Measurements from ENCODE around the gene ARHGDIA.

The ARHGDIA gene

DNA sequence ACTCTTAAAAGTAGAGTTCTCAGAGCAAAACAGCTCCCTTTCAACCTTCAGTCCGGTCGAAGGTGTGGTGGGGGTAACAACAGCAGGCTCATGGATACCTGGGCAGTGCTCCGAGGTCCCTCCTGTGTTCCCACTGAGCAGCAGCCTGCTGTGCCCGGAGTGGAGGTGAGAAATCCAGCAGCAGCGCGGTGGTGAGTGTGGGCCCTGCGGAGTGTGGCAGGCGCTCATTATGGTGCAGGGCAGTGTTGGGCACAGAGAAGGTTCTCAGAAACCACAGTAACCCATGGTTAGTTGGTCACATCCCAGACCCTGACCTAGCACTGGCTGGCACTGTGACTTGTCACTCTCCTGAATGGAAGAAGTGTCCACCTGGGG, 5.8 kb downstream of the ARHGDIA start:
- no peak for DNase-seq (ENCODE audit: low read depth in 2 of 2)

DNA sequence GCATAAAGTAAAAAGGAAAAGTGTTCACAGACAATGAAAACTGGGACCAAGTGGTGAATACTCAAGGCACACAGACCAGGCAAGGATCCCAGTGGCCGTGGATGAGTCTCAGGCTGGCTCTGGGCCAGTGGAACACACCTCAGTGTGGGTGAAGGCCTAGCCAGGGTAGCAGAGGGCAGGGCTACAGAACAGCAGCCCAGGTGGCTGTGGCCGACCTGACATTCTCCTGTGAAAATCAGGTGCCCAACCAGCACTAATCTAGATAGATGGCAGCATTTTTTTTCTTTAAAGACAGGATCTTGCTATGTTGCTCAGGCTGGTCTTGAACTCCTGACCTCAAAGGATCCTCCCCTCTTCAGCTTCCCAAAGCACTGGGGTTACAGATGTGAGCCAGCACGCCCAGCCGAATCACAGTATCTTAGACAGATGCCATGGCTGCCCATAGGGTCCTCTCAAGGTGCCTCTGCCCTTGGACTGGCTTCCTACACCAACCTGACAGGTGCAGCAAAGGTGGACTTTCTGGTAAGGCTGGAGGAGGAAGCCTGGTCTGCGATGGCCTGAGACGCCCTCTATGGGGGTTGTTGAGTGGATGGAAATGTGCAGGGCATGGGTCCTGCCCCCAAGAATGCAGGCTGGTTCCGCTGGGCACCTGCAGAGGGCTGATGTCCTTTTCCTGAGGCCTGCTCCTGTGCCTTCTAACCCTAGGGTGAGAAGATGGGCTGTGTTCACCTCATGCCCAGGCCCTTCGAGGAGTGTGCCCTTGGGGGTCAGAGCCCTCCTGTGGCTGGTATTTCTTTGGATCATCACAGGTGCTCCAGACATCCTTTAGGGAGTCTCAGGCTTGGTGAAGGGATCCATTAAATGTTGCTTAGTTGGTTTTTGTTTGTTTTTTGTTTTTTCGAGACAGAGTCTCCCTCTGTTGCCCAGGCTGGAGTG, 7.0 kb downstream of the ARHGDIA start:
- no peak for DNase-seq (ENCODE audit: low read depth in 2 of 2)

DNA sequence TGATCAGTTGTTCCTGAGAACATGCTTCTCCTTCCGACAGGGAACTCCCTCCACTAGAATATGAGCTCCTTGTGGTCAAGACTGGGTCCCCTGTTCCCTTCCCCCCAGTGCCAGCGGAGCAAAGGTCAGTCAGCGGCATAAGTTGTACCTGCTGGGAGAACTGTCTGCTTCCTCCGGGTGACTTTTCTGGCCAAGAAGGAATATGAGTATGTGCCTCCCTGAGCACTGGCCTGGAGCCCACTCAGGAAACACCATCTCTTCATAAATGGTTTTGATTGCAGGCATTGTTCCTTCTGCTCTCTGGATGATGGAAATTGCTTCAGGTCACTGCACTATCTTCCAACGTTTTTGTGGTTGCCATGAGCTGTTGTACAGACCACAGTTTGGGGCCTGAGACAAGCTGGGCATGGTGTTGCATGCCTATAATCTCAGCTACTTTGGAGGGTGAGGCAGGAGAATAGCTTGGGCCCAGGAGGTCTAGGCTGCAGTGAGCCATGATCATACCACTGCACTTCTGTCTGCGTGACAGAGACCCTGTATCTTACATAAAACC, 7.9 kb downstream of the ARHGDIA start:
- no peak for DNase-seq (ENCODE audit: low read depth in 2 of 2)

DNA sequence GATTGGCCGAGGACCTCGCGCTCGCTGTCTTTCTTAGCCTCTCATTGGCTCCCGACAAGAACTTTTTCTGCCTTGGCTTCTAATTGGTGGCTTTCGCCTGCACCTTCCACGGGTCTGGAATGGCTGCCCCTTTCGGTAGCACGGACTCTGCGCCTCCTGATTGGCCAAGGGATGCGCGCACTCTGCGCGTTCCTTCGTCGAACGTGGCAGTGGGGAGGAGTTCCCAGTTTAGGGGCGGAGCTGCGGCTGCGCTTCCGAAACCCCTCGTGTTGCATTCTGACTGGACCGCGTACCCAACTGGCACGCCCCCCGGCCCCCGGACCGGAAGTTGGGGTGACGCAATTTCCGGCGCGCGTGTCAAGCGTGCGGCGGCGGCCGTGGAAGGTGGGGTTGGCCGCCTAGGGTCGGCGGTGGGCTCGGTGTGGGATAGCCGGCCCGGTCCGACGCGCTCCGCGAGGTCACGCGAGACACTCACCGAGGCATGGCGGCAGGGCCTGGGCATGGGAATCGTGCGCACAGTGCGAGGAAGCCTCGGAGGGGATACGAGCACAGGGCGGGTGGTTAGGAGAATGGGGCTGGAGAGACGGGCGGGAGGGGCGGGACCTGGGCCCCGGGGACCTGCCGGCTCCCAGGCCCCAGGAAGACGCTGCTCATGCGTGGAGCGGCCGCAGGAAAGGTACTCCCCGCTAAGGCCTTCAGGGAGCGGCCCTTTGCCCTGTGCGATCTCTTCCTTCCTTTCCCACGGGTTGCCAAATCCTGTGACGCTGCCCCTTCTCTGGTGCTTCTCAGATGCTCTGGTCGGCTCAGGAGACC, 10.2 kb downstream of the ARHGDIA start:
- peak; percentile 96 to 98 for DNase-seq (ENCODE audit: low read depth in 2 of 2)

DNA sequence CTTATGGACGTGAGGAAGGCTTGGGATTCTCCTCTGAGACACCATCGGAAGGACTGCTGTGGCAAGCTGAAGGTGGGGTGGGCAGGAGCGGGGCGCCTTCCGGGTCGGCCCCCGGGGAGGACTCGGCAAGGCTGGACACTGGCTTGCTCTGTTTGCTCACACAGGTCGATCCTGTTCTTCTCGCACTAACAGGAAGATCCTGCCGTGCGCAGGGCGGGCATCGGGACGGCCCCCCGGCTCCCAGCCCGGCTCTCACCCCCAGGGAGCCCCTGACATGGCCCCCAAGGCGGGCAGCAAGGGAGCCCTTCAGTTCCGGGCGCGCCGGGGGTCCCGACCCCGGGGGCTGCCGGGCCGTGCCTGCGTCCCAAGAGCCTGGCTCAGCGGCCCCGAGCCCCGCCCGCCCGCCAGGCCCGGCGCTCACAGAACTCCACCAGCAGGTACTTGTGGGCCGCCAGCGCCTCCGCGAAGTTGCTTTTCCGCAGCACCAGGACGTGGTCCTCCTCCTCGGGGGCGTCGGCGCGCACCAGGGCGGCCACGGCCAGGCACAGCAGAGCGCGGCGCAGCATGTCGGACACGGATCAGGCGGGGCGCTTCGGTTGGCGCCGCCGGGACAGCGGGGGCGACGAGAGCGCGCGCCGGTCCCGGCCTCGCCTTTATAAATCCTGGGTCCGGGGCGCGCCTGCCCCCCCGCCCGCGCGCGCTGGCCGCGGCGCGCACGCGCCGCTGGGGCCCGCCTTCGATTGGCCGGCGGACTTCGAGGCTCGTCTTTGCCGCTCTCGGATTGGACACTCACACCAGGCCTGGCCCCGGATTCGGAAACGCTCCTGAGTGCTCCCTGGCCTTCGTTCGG, 11.0 kb downstream of the ARHGDIA start, which contains the start of gene P4HB:
Gene P4HB (minus strand): TSS at position 630 of the 850 bp plus-strand sequence. CDS start 64 bp downstream, at position 566.
- DNase-seq (ENCODE audit: low read depth in 2 of 2): peak in 1 of 2 donors; percentile 93

DNA sequence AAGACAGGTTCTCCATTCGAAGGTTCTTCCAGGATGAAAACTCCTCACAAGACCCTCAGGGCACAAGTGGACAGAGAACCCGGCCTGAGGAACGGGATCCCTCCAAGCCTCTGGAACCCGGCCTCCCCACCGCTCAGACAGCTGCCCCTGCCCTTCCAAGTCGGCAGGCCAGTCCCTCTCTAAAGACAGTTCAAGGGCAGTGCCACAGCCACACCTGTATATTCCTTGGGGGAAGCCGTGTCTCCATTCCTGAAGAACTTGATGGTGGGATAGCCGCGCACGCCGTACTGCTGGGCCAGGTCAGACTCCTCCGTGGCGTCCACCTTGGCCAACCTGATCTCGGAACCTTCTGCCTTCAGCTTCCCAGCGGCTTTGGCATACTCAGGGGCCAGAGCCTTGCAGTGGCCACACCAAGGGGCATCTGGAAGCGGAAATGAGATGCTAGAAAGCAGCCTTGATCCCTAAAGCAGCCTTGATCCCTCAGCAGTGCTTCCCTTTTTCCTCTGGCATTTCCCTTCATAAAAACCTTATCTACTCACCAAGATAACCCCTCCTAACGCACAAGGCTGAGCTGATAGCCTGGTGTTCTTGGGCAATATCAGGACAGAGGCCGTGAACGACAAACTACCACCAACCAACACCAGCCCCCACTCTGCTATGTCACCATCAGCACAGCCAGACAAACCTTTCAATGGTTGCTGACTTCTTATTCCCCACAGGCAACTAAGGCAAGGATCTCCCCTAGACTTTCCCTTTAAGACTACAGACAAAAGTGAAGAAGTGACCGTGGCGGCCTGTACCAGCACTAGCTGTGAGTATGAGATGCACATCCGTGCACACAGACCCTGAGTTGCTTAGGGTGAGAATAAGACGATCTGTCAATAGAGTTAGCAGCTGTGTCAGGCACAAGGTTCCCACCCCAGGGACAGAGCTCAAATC, 11.9 kb downstream of the ARHGDIA start:
- no peak for DNase-seq (ENCODE audit: low read depth in 2 of 2)

DNA sequence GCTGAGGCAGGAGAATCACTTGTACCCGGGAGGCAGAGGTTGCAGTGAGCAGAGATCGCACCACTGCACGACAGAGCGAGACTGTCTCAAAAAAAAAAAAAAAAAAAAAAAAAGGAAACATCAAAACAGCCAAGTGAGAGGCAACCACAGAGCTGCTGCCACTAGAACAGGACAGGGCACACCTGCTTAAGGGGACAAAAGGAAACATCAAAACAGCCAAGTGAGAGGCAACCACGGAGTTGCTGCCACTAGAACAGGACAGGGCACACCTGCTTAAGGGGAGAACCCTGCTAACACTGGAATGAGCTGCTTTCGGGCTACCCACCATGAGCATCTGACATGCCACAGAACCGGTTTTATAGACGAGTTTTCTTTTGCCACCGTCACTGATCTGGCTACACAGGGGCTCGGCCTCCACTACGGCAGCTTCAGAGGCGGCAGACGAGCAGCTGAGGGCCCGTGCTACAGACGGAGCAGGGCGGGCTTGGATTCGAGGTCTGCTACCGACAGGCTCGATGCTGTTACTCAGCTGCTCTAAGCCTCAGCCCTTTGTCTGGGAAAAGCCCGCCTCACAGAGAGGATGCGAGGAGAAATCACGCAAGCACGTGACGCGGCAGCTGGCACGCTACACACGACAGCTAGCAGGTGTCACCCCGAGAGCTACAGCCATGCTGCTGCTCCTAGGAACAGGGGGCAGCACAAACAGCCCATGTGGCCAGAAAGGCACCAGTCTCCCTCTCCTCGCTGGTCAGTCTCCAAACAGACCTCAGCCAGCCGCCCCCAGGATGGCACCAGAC, 12.8 kb downstream of the ARHGDIA start:
- DNase-seq (ENCODE audit: low read depth in 2 of 2): no peak

DNA sequence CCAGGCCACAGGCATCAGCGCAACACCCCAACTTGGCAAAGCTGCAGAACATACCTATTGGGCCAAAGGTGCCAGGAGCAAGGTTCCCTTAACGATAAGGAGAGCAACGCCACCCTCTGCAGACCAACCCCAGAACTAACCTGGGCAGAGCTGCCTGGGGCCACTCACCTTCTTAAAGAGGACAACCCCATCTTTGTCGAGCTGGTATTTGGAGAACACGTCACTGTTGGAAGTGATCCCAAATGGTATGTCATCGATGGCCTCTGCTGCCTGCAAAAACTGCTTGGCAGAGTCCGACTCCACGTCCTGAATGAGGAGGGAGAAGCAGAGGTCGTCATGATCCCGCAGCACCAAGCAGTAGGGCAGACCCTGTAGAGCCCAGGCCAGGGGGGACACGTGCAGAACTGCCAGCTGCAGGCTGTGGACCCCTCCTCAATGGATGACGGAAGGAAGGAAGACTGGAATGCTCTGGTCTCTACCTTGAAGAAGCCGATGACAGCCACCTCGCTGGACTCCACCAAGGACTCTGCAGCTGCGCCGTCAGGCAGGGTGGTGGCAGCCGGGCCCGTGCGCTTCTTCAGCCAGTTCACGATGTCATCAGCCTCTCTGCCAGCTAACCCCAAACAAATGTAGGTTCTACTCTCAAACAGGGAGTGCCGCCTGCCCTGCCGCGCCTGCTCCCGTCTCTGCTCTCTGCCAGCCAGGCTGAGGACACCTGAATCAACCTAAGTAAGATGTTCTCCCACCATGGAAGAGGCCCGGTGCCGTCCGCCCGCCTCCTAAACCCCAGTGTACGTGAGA, 16.0 kb downstream of the ARHGDIA start:
- no peak for DNase-seq (ENCODE audit: low read depth in 2 of 2)

DNA sequence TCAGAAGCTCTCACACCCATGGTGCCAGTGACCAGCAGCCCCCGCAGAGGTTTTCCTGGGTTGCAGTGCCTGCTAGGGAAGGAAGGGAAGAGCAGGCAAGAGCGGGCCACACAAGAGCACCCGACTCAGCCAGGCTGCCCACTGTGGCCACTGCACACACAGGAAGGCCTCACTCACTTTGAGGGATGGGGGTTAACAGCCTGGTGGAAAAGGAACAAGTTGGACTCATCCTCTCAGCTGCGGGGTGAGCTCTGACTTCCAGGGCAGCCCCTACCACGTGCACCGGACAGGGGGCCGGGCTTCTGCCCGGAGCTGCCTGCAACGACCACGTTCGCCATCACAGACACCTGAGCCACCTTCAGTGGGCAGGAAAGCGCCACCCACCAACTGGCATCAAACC, 18.9 kb downstream of the ARHGDIA start:
- DNase-seq (ENCODE audit: low read depth in 2 of 2): no peak

DNA sequence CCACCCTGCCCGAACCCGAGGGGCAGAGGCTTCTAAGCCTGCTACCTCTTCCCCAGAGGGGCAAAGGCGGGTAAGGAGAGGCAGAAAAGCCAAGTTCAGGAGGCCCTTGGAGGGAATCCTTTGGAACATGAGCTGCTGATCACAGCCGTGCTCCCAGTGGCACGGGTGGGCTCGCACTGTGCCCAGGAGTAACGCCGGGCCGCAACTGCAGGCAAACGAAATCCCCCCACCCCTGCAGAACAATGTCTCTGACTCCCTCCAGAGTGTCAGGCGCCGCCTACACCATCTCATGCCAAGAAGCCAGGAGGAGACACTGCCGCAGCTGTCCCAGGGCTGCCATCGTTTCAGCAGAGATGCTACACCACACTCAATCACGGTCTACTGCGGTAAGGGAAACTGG, 19.7 kb downstream of the ARHGDIA start:
- DNase-seq (ENCODE audit: low read depth in 2 of 2): no peak

DNA sequence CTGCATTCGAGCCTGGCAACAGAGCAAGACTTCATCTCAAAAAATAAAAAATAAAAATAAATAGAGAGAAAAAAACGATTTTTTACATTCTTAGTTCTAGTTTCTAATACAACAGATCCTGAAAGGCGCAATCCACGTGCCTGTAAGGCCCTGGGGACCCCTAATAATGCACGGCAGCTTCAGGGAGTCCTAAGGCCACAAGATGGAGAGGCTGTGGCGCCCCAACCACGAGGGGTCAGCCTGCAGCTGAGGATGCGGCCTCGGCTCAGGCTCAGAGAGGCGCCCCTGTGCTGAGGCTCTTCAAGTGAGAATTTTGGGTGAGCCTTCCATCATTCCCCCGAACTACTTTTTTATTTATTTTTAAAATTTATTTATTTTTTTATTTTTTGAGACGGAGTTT, 21.7 kb downstream of the ARHGDIA start:
- no peak for DNase-seq (ENCODE audit: low read depth in 2 of 2)

DNA sequence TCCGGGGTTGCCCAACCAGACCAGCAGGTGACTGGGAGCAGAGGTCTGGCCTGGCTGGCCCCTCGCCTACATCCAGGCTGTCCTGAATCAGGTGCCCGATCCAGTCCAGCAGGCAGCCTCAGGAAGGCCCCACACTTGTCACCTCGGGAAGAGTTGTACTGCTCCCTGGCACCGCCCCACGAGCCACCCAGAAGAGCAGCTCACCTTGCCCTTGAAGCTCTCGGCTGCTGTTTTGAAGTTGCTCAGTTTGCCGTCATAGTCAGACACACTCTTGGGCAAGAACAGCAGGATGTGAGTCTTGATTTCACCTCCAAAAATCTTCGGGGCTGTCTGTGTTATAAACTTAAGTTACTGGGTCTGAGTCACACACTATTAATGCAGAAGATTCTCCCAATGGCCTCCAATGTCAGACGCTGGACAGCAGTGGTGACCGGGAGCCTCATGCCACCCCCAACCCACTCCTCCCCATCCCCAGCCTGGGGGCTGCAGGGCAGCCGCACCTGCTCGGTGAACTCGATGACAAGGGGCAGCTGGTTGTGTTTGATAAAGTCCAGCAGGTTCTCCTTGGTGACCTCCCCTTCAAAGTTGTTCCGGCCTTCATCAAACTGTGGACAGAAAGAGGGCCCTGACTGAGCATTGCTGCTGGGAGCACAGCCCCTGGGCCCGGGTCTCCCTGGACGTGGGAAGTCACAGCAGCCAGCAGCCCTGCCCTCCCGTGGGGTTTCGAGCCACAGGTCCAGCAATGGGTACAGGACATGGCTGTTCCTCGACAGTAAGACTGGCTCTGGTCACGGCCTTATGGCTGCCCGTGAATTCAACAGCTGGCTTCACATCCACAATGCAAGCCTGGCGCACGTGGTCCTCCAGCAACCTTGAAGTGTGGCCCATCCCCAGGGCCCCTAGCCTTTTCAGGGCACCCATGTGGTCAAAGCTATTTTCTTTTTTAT, 24.1 kb downstream of the ARHGDIA start:
- DNase-seq (ENCODE audit: low read depth in 2 of 2): no peak

DNA sequence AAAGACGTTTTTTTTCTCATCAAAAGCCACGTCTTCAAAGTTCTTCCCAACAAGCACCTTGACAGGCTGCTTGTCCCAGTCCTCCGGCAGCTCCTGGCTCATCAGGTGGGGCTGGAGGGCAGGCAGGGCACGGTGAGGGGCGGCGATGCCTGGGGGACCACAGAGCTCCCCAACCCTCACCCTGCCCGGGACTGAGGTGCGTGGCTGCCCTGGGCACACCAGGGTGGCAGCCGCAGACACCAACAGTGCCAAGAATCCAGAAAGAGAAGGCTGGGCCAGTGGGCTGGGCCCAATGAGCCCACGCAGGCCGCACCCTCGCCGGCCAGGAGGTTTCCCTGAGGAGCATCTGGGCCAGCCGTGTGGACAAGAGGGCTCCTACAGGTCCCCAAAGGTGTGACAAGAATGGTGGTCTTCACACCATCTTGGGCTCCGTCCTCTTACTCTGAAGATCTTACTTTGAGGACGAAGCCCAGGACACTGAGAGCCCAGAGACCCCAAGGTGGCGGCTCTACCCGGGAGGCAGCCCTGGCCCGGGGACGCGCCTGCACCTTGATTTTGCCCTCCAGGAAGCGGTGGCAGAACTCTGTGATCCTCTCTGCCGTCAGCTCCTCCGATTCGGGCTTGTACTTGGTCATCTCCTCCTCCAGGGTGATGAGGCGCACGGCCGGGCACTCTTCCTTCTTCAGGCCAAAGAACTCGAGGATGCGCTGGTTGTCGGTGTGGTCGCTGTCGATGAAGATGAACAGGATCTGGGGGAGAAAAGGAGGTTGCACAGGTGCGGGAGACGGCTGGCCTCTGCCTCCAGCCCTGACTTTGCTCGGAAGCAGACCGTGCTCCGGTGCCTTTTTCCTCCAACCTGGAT, 25.0 kb downstream of the ARHGDIA start:
- DNase-seq (ENCODE audit: low read depth in 2 of 2): no peak

DNA sequence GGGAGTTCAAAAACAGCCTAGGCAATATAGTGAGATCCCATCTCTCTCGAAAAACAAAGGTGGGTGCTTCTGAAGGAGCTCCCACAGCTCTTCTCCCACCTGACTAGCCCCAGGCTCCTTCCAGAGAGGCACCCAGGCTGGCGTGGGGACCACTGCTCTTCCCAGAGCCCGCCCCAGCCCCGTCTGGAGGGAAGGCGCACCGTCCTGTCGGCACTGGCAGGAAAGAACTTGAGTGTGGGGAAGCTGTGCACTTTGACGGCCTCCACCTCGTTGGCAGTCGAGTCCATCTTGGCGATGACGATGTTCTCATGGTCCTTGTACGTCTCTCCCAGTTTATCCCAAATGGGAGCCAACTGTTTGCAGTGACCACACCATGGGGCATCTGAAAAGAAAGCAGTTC, 25.8 kb downstream of the ARHGDIA start:
- no peak for DNase-seq (ENCODE audit: low read depth in 2 of 2)

DNA sequence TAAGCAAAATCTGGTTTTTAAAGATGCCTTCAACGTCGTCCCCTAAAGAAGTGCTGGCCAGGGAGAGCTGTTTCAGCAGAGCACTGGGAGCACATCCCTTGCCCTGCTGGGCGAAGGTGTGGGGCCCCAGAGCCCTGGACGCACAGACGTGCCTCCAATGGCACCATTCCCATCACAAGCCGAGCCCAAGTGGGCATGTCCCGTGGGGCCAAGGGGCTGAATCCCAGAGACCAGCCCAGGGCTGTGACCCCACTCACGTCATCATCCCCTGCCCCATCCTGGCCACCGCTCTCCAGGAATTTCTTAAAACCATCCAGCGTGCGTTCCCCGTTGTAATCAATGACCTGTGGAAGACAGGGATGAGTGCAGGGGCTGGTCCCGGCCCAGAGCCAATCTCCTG, 26.2 kb downstream of the ARHGDIA start:
- no peak for DNase-seq (ENCODE audit: low read depth in 2 of 2)

DNA sequence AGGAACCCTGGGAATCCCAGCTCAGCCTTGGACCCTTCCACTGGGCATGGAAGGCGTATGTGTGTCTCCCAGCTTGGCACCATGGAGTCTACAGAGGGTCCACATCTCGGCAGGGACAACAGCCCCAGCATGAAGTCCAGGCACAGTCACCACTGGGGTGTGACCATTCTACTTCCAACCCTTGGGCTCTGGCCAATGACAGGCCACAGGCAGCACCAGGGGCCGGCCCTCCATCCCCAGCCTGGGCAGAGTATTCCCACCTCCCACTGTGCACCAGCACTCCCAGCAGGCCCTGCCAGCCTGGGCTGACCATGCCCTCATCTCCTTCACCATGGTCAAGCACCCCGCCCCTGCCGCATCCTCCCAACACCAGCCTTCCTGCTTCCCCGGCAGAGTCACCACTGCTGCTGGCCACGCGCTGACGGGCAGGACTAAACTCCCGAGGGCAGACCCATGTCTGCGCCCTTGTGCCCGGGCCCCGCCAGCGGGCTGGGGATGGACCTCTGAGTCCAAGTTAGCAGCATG, 26.7 kb downstream of the ARHGDIA start:
- DNase-seq (ENCODE audit: low read depth in 2 of 2): no peak
